Measurements from ENCODE around the gene SOAT2. TPM values are rescaled to one million over a fixed set of nuclear protein-coding genes. Genes with fewer than 3 reads are reported as not detected.

The SOAT2 gene
- total RNA-seq, 1 donor from 2014 or later: not detected

DNA sequence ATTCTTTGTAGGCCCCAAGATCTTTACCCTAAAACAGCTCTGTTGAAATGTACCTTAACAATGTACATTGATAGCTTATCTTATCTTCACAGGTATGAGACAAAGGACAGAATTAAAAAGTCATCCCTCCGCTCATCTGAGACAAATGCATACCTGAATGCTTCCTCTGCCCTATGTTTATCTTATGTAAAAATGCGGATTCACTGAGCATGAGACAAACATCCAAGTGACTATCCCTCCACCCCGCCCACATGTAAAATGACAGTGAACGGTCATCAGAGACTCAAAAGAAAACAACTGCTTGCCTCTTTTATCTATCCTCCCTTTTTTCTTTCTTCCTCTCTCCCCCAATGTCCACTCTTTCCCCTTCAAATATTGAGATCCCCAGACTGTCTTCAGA is 40.1 kb downstream of the SOAT2 start:
- Mint-ChIP-seq H3K36me3 (ENCODE audit: low read depth, unreplicated experiment) (no peaks in the 10 kb centered on the region), H3K4me3 (ENCODE audit: unreplicated experiment) (no peak overlapping the region), H3K9me3 (ENCODE audit: unreplicated experiment) (no peaks in the 10 kb centered on the region), H3K4me1 (ENCODE audit: unreplicated experiment) (peaks cover 3% of the 10 kb centered on the region), H3K27ac (ENCODE audit: unreplicated experiment) (no peak overlapping the region), H3K27me3 (ENCODE audit: unreplicated experiment) (peaks cover 2% of the 10 kb centered on the region)
- TF ChIP-seq, protein P1, sequence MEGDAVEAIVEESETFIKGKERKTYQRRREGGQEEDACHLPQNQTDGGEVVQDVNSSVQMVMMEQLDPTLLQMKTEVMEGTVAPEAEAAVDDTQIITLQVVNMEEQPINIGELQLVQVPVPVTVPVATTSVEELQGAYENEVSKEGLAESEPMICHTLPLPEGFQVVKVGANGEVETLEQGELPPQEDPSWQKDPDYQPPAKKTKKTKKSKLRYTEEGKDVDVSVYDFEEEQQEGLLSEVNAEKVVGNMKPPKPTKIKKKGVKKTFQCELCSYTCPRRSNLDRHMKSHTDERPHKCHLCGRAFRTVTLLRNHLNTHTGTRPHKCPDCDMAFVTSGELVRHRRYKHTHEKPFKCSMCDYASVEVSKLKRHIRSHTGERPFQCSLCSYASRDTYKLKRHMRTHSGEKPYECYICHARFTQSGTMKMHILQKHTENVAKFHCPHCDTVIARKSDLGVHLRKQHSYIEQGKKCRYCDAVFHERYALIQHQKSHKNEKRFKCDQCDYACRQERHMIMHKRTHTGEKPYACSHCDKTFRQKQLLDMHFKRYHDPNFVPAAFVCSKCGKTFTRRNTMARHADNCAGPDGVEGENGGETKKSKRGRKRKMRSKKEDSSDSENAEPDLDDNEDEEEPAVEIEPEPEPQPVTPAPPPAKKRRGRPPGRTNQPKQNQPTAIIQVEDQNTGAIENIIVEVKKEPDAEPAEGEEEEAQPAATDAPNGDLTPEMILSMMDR (IDR thresholded peaks at IDR 0.05; ENCODE audit: unreplicated experiment): no peak
- DNase-seq (ENCODE audit: low spot score): no peak

DNA sequence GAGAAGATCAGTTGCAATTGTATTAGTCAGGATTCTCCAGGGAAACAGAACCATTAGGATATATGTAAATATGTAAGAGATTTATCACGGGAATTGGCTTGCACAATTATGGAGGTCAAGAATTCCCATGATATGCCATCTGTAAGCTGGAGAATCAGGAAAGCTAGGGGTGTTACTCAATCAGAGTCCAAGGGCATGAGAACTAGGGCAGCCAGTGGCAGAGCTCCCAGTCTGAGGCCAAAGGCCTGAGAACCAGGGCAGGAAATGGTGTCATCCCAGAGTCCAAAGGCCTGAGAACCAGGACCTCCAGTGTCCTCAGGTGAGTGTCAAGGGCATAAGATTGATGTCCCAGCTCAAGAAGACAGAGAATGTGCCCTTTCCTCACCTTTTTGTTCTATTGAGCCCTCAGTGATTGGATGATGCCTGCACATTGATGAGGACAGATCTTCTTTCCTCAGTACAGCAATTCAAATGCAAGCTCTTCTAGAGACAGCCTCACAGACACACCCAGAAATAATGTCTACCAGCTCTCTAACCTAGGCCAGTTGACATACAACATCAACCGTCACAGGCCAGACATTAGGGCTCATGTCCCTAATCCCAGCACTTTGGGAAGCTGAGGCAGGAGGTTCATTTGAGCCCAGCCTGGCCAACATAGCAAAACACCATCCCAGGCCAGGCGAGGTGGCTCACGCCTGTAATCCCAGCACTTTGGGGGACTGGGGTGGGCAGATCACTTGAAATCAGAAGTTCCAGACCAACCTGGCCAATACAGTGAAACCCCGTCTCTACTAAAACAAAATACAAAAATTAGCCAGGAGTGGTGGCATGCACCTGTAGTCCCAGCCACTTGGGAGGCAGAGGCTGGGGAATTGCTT is 42.3 kb downstream of the SOAT2 start:
- H3K4me3 Mint-ChIP-seq (ENCODE audit: unreplicated experiment): no peak overlapping the region
- no peaks in the 10 kb centered on the region for H3K9me3 Mint-ChIP-seq (ENCODE audit: unreplicated experiment)
- no peaks in the 10 kb centered on the region for H3K36me3 Mint-ChIP-seq (ENCODE audit: low read depth, unreplicated experiment)
- peaks cover 3% of the 10 kb centered on the region for H3K4me1 Mint-ChIP-seq (ENCODE audit: unreplicated experiment)
- DNase-seq (ENCODE audit: low spot score): no peak
- H3K27ac Mint-ChIP-seq (ENCODE audit: unreplicated experiment): no peak overlapping the region
- H3K27me3 Mint-ChIP-seq (ENCODE audit: unreplicated experiment): peaks cover 2% of the 10 kb centered on the region
- TF ChIP-seq, protein P1 (IDR thresholded peaks at IDR 0.05; ENCODE audit: unreplicated experiment): no peak

DNA sequence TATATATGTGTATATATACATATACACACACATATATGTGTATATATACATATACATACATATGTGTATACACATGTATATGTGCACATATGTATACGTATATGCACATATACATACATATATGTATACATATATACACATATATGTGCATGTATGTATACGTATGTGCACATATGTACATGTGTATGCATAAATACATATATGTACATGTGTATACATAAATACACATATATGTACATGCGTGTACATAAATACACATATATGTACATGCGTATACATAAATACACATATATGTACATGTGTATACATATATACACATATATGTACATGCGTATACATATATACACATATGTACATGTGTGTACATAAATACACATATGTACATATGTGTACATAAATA is 43.9 kb downstream of the SOAT2 start:
- DNase-seq (ENCODE audit: low spot score): no peak
- no peak overlapping the region for H3K4me3 Mint-ChIP-seq (ENCODE audit: unreplicated experiment)

DNA sequence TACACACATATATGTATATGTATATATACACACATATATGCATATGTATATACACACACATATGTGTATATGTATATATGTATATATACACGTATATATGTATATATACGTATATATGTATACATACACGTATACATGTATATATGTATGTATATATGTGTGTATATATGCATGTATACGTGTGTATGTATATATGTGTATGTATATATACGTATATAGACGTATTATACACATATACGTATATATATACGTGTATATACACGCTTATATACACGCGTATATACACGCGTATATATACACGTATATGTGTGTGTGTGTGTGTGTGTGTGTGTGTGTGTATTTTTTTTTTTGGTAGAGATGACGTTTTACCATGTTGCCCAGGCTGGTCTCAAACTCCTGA is 44.4 kb downstream of the SOAT2 start:
- Mint-ChIP-seq H3K4me1 (ENCODE audit: unreplicated experiment) (peaks cover 3% of the 10 kb centered on the region), H3K9me3 (ENCODE audit: unreplicated experiment) (no peaks in the 10 kb centered on the region), H3K27ac (ENCODE audit: unreplicated experiment) (no peak overlapping the region), H3K4me3 (ENCODE audit: unreplicated experiment) (no peak overlapping the region), H3K27me3 (ENCODE audit: unreplicated experiment) (peaks cover 4% of the 10 kb centered on the region), H3K36me3 (ENCODE audit: low read depth, unreplicated experiment) (no peaks in the 10 kb centered on the region)
- no peak for DNase-seq (ENCODE audit: low spot score)
- TF ChIP-seq, protein P1 (IDR thresholded peaks at IDR 0.05; ENCODE audit: unreplicated experiment): no peak

More for the DNA sequence above, 43.9 kb downstream of the SOAT2 start:
- Mint-ChIP-seq H3K9me3 (ENCODE audit: unreplicated experiment) (no peaks in the 10 kb centered on the region), H3K27me3 (ENCODE audit: unreplicated experiment) (peaks cover 4% of the 10 kb centered on the region), H3K27ac (ENCODE audit: unreplicated experiment) (no peak overlapping the region), H3K4me1 (ENCODE audit: unreplicated experiment) (peaks cover 3% of the 10 kb centered on the region), H3K36me3 (ENCODE audit: low read depth, unreplicated experiment) (no peaks in the 10 kb centered on the region)
- TF ChIP-seq, protein P1 (IDR thresholded peaks at IDR 0.05; ENCODE audit: unreplicated experiment): no peak

DNA sequence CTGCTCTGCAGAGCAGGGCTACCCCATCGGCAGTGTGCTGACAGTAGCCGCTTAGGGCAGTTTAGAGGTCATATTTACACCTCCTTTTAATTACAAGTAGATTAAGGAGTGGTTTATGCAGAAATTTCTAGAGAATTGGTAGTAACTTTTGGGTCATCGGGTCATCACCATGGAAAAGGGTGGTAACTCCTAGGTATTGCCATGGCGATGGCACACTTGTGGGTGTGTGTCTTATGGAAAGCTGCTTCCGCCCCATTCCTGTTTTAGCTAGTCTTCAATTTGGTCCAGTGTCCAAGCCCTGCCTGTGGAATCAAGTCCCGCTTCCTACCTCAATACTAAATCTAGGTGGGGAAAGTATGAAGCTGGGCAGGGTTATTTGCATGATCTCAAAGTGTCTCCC is 47.8 kb downstream of the SOAT2 start:
- Mint-ChIP-seq H3K9me3 (ENCODE audit: unreplicated experiment) (no peaks in the 10 kb centered on the region), H3K27ac (ENCODE audit: unreplicated experiment) (no peak overlapping the region), H3K4me1 (ENCODE audit: unreplicated experiment) (no peaks in the 10 kb centered on the region), H3K36me3 (ENCODE audit: low read depth, unreplicated experiment) (no peaks in the 10 kb centered on the region), H3K27me3 (ENCODE audit: unreplicated experiment) (peaks cover 7% of the 10 kb centered on the region), H3K4me3 (ENCODE audit: unreplicated experiment) (no peak overlapping the region)
- DNase-seq (ENCODE audit: low spot score): no peak
- TF ChIP-seq, protein P1 (IDR thresholded peaks at IDR 0.05; ENCODE audit: unreplicated experiment): no peak

All from endothelial cell (in vitro differentiated cells).